Measurements from ENCODE around the gene LIMS3.
"Not testable (repeated sequence)": the region's sequence is repeated elsewhere in the genome, so short reads cannot be mapped to it uniquely, and the experiment has no call there.

LIMS3 gene

GRCh38 chr2:109927803-109928202 is 29.3 kb downstream of the LIMS3 start:
- DNase-seq, result not testable (repeated sequence)

GRCh38 chr2:109929222-109929621 is 30.7 kb downstream of the LIMS3 start:
- not testable (repeated sequence) for DNase-seq

- not testable (repeated sequence) for DNase-seq
Measured at GRCh38 chr2:109936534-109936933, 38.0 kb downstream of the LIMS3 start.

DNA sequence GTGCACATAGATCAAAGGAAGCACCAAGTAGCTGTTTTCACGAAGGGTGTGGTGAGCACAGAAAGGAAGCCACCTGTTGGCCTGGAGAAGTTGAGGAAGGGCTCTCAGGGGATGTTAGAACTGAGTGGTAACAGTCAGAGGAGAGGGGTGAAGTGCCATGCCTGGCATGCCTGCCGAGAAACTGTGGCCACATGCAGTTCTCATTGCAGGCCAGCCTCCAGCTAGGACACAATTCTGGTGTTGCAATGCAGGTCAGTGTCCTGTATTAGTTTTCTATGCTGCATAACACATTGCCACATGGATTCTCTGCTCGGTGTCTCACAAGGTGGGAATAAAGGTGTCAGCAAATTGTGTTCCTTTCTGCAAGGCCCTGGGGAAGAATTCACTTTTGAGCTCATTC is 46.9 kb downstream of the LIMS3 start:
- not testable (repeated sequence) for DNase-seq

DNA sequence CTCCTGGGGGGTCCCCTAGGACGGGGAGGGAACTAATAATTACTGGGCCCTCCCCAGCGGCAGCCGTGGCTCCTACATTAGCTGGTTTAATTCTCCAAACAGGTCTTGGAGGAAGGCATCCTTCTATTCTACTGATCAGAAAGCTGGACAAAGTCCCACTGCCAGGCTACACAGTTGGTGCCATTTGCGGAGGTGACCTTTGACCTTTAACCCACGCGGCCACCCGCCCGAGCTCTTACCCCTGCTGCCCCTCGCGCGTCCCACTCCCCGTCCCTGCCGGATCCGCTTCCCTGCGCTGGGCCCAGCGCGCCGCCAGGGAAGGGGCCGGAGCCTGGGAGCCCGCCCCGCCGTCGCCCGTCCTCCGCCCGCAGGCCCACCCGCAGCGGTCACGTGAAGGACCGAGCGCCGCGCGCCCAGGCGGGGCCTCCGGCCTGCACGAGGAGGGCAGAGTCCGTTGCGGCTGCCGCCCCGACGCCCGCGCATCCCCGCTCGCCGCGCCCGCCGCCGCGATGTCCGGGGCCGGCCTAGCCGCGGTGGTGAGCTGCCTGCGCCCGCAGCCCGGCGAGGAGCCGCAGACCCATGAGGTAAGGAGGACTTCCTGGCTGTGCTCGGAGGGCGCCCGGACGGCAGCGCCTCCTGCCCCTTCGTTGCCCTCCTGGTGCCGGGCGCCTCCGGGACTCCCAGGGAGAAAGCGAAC is 48.9 kb downstream of the LIMS3 start:
- not testable (repeated sequence) for DNase-seq

- DNase-seq, result not testable (repeated sequence)
Measured at GRCh38 chr2:109947959-109948520, 49.6 kb downstream of the LIMS3 start.

DNA sequence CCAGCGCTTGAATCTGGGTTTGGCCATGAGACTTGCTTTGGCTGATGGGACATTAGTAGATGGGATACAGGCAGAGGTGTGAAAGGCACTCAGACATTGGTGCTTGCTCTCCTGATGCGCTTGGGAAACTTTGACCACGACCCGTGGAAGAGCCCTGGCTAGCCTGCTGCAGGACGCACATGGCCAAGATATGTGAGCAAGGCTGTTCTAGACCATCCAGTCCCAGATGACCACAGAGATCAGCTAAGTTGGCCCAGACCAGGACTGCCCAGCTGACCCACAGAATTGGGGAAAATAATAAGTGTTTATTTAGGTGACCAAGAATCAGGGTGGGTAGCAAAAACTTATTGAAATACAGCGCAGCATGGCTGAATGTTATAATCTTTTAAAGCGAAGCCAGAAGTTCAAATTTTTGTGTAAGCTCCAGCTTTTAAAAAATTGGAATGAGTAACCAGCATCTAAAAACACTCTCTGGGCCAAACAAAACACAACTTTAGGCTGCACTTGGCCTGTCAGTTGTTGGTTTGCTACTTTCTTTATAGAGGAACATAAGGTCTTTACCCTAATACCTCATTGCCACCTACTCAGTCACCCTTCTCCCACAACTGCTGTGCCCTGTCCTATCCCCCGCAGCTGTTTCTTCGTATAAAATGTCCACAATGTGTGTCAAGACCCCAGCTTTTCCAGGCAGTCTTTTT is 51.8 kb downstream of the LIMS3 start:
- not testable (repeated sequence) for DNase-seq

DNA sequence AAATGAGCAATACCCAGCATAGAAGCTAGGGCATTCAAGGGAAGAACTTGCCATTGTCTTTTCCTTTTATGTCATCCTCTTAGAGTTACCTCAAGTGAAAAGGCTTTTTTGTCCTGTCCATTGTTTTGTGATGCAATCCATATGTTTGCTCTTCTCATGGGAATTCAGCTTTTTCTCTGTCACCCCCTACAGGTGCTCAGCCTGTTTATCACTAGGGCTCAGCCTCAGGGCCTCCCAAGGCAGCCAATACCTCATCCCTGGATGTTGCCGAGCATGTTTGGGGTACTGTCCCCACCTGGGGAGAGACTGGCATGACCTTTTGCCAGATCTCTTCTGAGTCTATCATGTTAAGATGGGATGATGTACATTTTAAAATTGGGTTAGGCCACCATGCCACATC is 65.5 kb downstream of the LIMS3 start:
- not testable (repeated sequence) for DNase-seq

- DNase-seq, result not testable (repeated sequence)
Measured at GRCh38 chr2:109965482-109965881, 67.0 kb downstream of the LIMS3 start.

- not testable (repeated sequence) for DNase-seq
Measured at GRCh38 chr2:109966107-109966736, 67.7 kb downstream of the LIMS3 start.

GRCh38 chr2:109966858-109967257 is 68.4 kb downstream of the LIMS3 start:
- not testable (repeated sequence) for DNase-seq

GRCh38 chr2:109969864-109970263 is 71.4 kb downstream of the LIMS3 start:
- DNase-seq, result not testable (repeated sequence)

GRCh38 chr2:109971710-109972109 is 73.2 kb downstream of the LIMS3 start:
- not testable (repeated sequence) for DNase-seq

All from activated T-cell treated with anti-CD3 and anti-CD28 coated beads, Interleukin-2, amount 50 U/mL, for 1 hour (primary cell).